HG03159 (cell line): ENCODE results near the gene CETN3.
A peak's percentile ranks its signal among the peaks of the same experiment; 100 is the strongest.
"Not testable (repeated sequence)": the region's sequence is repeated elsewhere in the genome, so short reads cannot be mapped to it uniquely, and the experiment has no call there.

Experiments
- ATAC-seq: cut with Tn5 transposase; IDR thresholded peaks from one replicate; pipeline ENCODE4 v1.9.1; 2021; ENCODE audit warnings: mild to moderate bottlenecking, moderate library complexity; ENCODE audit not compliant: unreplicated experiment

Gene CETN3

DNA sequence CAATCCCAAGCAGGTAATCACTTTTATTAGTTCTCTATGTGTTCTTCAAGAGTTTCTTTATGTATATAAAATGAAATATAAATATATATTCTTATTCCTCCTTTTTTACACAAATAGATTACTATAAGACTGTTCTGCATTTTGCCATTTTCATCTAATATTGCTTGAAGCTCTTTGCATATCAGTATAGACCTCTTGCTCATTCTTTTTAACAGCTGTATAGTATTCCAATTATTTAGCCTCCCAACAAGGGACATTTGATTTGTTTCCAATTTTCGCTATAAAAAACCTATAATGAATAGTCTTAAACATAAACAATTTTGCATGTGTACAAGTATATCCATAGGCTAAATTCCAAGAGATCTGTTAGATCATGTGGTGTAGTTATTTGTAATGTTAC lies 25.2 kb downstream of the CETN3 start:
- no peak for ATAC-seq

- ATAC-seq: no peak
Measured at GRCh38 chr5:90383903-90384302, 25.7 kb downstream of the CETN3 start.

GRCh38 chr5:90381213-90381929 lies 28.2 kb downstream of the CETN3 start:
- ATAC-seq: no peak

GRCh38 chr5:90379652-90380051 lies 29.9 kb downstream of the CETN3 start:
- ATAC-seq: no peak

- ATAC-seq: no peak
Measured at GRCh38 chr5:90378752-90379151, 30.8 kb downstream of the CETN3 start.

DNA sequence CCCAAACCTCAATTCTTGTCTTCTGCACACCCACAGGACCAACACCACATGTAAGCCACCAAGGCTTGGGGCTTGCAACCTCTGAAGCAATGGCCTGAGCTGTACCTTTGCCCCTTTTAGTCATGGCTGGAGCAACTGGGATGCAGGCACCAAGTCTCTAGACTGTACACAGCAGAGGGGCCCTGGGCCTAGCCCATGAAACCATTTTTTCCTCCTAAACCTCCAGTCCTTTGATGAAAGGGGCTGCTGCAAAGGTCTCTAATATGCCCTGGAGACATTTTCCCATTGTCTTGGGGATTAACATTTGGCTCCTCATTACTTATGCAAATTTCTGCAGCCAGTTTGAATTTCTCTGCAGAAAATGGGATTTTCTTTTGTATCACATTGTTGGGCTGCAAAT lies 38.3 kb downstream of the CETN3 start:
- not testable (repeated sequence) for ATAC-seq

- ATAC-seq: peak; percentile 79
Measured at GRCh38 chr5:90368454-90369246, 40.9 kb downstream of the CETN3 start.

DNA sequence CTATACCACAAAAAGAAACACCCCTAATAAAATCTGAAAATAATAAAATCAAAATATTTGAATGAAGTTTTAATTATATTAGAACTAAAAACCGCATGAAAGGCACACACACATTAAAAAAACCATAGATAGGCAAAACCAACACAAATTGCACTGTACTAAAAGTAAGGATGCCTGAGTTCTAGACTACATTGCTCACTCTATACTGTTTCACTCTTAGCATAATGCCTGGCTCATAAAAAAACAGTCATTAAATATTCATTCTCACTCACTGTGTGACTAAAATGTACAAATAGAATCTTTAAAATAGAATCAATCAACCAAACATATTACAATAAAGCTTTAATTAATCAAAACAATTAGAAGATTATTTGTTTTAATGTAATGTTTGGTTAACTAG lies 41.7 kb downstream of the CETN3 start:
- no peak for ATAC-seq

DNA sequence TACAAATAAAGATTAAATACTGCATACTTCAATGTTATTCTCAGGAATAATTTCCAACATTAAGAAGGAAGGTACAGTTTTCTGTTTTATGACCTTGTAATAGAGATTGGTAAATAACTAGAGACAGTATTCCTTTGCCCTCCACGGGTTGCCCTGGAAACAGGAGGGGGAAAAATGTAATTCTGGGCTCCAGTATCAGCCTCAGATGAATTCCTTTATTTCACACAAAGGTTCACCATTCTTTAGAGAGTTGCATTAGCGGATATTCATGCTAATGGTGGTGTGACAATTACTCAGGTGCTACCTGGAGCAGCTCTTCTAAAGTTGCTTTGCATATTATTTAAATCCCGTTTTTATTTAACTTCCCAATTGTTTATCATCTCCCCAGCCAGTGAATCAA lies 42.6 kb downstream of the CETN3 start:
- no peak for ATAC-seq

GRCh38 chr5:90365328-90365727 lies 44.2 kb downstream of the CETN3 start:
- no peak for ATAC-seq

DNA sequence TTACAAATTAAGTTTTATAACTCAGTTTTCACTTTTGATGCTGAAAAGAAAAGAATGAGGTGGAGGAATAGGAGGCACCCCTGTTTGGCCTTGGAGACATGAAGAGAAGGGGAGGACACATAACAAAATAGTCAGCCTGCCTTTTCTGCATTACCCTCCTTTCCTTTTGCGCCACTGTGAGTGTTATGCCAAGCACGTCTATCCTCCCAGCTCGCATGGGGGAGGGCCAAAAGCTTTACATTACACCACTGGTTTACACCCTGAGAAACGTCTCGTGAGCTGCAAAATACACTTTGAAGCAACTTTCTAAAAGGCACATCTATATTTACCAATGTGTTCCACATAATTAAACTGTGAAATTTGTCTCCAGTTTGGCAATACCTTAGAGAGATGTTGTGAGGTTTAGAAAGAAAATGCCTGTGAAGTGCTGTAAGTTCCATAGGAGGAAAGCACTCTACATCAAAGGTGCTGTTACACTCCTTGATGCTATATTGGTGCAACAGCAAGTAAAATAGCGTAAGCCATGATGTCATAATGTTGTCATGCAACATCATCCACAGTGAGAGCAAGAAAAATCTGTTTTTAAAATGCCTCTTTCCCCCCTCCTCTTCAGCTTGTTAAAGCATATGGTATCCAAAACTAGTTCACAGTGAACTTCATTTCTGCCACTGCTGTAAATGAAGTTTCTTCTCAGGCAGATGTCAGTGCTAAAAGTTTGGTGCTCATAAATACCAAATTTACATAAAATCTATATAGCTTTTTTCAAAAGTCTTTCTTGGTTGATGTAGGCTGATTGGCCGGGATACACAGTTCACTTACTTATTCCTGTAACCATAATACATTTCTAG lies 50.3 kb downstream of the CETN3 start:
- no peak for ATAC-seq

- no peak for ATAC-seq
Measured at GRCh38 chr5:90356622-90357021, 52.9 kb downstream of the CETN3 start.

GRCh38 chr5:90356176-90356575 lies 53.4 kb downstream of the CETN3 start:
- ATAC-seq: no peak

- no peak for ATAC-seq
Measured at GRCh38 chr5:90355635-90356034, 53.9 kb downstream of the CETN3 start.

- peak; percentile 84 for ATAC-seq
Measured at GRCh38 chr5:90353254-90353653, 56.3 kb downstream of the CETN3 start.

DNA sequence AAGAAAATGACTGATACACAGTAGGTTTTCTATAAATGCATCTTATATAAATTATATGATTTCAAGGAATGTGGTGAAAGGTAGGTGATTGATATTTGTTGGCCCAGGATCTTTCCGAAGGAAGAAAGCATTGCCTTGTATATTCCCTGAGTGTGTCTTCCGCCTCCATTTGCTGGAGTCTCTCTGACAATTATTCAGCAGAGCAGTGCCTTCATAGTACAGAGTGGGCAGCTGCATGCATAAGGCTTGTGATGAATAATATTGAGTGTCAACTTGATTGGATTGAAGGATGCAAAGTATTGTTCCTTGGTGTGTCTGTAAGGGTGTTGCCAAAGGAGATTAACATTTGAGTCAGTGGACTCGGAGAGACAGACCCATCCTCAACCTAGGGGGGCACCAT lies 58.5 kb downstream of the CETN3 start:
- ATAC-seq: no peak

GRCh38 chr5:90347462-90347861 lies 62.1 kb downstream of the CETN3 start:
- no peak for ATAC-seq

DNA sequence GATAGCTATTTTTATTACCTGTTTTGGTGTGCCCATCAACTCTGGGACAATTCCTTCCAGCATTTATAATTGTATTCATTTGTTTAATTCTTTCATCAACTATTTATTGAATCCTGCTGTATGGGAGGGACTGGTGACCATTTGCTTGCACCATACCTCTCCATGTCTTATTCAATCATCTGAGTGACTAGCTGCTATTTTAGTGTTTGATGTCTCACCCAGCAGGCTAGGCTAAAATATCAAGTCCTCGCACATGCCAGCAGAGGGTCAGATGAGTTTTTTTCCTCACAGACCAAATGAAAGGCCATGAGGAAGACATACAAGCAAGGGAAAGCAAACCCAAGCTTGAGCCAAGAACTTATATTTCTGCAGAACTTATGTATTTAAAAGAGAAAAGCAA lies 63.9 kb downstream of the CETN3 start:
- no peak for ATAC-seq

DNA sequence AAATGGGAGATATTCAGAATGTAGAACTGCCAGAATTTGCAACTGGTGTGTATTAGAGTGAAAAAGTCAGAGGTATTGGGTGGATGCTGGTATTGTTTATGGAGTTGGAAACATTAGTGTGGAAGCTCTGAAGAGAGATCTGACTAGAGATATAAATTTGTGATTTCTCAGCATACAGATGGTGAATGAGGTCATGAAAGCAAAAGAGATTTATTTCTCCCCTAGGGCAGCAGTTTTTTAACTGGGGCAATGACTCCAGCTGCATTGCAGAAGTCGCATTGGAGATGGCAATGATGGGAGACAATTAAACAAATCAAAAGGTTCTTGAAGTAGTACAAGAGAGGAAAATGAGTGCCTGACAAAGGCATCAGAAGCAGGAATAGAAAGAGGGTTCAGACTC lies 64.9 kb downstream of the CETN3 start:
- ATAC-seq: no peak

GRCh38 chr5:90343731-90344130 lies 65.8 kb downstream of the CETN3 start:
- ATAC-seq: not testable (repeated sequence)

DNA sequence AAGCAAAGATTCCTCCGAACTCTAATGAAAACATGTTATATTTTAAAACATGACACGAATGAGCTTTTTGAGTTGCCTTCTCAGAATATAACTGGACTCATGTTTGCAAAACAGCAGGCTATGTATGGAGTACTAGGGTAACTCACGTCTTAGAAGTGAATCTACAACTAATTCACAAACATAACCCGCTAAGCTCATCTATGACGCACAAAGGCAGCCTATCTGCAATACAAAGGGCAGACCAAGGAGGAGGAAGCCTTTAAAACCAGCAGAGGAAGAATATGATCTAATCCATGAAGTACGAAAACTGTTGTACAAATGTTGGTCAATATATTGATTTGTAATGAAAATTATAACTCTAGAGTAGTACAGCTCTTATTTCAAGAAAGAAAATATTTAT lies 67.0 kb downstream of the CETN3 start:
- ATAC-seq: no peak
